ENCODE data around the gene CD69. TPM values are rescaled to one million over a fixed set of nuclear protein-coding genes. Genes with fewer than 3 reads are reported as not detected.

CD69 gene
- total RNA-seq, 1 experiment from 2014 or later = 0.98 TPM

DNA sequence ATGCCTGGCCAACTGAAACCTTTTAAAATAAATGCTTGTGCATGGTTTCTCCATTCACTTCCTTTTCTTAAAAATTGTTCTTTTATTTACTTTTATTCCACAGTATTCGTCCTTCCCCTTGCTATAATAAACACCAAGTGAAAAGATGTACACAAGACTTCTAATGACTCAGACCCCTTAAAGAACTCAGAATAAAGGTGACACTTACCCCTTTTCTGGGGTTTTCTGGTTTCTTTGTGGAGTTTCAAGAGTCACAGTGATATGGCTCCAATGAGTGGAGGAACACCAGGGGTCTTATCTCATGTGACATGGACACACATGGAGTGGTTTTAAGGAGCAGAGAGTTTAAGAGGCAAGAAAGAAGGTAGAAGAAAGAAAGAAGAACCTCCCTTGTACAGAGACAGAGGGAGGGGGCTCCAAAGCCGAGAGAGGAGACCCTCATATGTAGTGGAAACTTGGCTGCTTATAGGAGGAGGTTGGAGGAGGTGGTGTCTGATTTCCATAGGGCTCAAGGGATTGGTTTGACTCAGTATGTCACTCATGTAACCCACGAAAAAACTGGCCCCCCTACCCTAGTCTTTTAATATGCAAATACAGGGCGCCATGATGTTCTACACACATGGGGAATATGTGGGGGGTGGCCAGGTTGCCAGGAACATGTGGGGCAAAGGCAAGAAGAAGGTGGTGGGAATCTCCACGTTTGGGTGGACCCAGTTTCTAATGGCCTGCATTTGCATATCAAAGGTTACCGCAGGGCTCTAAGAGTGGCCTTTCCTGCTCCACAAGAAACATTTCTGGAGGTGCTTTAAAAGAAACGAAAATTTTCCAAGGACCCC, 22.1 kb upstream of the CD69 start:
- intact Hi-C loops (cut with micrococcal nuclease; ENCODE audit: unreplicated experiment) = no loop called here
- no peak for DNase-seq (ENCODE audit: low read depth, low spot score)
- POLR2A ChIA-PET = no interaction called here
- CTCF ChIA-PET = no interaction called here
- BruUV-seq (replicated peaks) = no TSS peak
- H3K4me1 ChIP-seq (ENCODE audit: control insufficient read depth, insufficient read depth, low read length) = no peaks in the 10 kb centered on the region
- no peaks in the 10 kb centered on the region for H3K9me3 ChIP-seq (ENCODE audit: control insufficient read depth, insufficient read depth, low read depth, low read length)
- no peak overlapping the region for H3K27ac ChIP-seq (ENCODE audit: low read length)
- no peak for ATAC-seq
- in situ Hi-C loops (cut with HindIII; ENCODE audit: low pct_unique_long_range_greater_than_20kb, low sequenced_read_pairs) = no loop called here
- TF ChIP-seq POLR2AphosphoS5 (IDR thresholded peaks at IDR 0.05; ENCODE audit: low read depth, low read length) (no peak), TCF7L2 (IDR thresholded peaks at IDR 0.05; ENCODE audit: low read depth, low read length) (no peak)
- TF ChIP-seq, protein P1, sequence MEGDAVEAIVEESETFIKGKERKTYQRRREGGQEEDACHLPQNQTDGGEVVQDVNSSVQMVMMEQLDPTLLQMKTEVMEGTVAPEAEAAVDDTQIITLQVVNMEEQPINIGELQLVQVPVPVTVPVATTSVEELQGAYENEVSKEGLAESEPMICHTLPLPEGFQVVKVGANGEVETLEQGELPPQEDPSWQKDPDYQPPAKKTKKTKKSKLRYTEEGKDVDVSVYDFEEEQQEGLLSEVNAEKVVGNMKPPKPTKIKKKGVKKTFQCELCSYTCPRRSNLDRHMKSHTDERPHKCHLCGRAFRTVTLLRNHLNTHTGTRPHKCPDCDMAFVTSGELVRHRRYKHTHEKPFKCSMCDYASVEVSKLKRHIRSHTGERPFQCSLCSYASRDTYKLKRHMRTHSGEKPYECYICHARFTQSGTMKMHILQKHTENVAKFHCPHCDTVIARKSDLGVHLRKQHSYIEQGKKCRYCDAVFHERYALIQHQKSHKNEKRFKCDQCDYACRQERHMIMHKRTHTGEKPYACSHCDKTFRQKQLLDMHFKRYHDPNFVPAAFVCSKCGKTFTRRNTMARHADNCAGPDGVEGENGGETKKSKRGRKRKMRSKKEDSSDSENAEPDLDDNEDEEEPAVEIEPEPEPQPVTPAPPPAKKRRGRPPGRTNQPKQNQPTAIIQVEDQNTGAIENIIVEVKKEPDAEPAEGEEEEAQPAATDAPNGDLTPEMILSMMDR (IDR thresholded peaks at IDR 0.05) = no peak
- H3K27me3 ChIP-seq (ENCODE audit: control insufficient read depth, insufficient read depth, low read length) = no peaks in the 10 kb centered on the region; the same call in 1 of the 2 replicates
- H3K36me3 ChIP-seq (ENCODE audit: control insufficient read depth, insufficient read depth, low read length) = no peaks in the 10 kb centered on the region
- no peak overlapping the region for H3K4me3 ChIP-seq (ENCODE audit: low read depth in 2 of 2, low read length in 2 of 2)

- no TSS peak for BruUV-seq (replicated peaks)
- TF ChIP-seq, protein P1 (IDR thresholded peaks at IDR 0.05) = no peak
- TF ChIP-seq SIN3A (IDR thresholded peaks at IDR 0.05; ENCODE audit: borderline replicate concordance, insufficient read depth, low read depth, low read length) (no peak), TCF7L2 (IDR thresholded peaks at IDR 0.05; ENCODE audit: low read depth, low read length) (no peak), POLR2AphosphoS5 (IDR thresholded peaks at IDR 0.05; ENCODE audit: low read depth, low read length) (no peak), REST (IDR thresholded peaks at IDR 0.05; ENCODE audit: insufficient read depth in 1 of 2, low read depth in 2 of 2, low read length in 1 of 2) (no peak)
- no peak for ATAC-seq
- H3K4me1 ChIP-seq (ENCODE audit: control insufficient read depth, insufficient read depth, low read length) = no peaks in the 10 kb centered on the region
- DNase-seq (ENCODE audit: low read depth, low spot score) = no peak
- in situ Hi-C loops (cut with HindIII; ENCODE audit: low pct_unique_long_range_greater_than_20kb, low sequenced_read_pairs) (no loop called here), intact Hi-C loops (cut with micrococcal nuclease; ENCODE audit: unreplicated experiment) (no loop called here)
- H3K4me3 ChIP-seq (ENCODE audit: low read depth in 2 of 2, low read length in 2 of 2) = no peak overlapping the region
- no peaks in the 10 kb centered on the region for H3K9me3 ChIP-seq (ENCODE audit: control insufficient read depth, insufficient read depth, low read depth, low read length)
- H3K27ac ChIP-seq (ENCODE audit: low read length) = no peak overlapping the region
- POLR2A ChIA-PET = no interaction called here
- CTCF ChIA-PET = interaction anchor here (0.7 to 1.0 kb wide), 2 partner anchors 31 to 39 kb away, joined by 5 to 6 read pairs; no protein-coding TSS in a partner anchor
- no peaks in the 10 kb centered on the region for H3K36me3 ChIP-seq (ENCODE audit: control insufficient read depth, insufficient read depth, low read length)
- H3K27me3 ChIP-seq (ENCODE audit: control insufficient read depth, insufficient read depth, low read length) = no peaks in the 10 kb centered on the region; the same call in 1 of the 2 replicates
These were observed 20.7 kb upstream of the CD69 start for GRCh38 chr12:9781360-9781759.
